Eye (tissue), 1 donor: ENCODE results near the gene PPP1R13B.
A peak's percentile ranks its signal among the peaks of the same experiment; 100 is the strongest.
"Not testable (repeated sequence)": the region's sequence is repeated elsewhere in the genome, so short reads cannot be mapped to it uniquely, and the experiment has no call there.

Experiments
- DNase-seq: peaks from one replicate; pipeline ENCODE4 v3.0.0-alpha.2; 2015

PPP1R13B gene

GRCh38 chr14:103696466-103697071, 150.8 kb downstream of the PPP1R13B start:
- DNase-seq, result peak; percentile 58

GRCh38 chr14:103696070-103696402, 151.3 kb downstream of the PPP1R13B start:
- peak; percentile 42 for DNase-seq

GRCh38 chr14:103695296-103696069, 151.9 kb downstream of the PPP1R13B start:
- DNase-seq, result peak; percentile 33

GRCh38 chr14:103694572-103695026, 152.8 kb downstream of the PPP1R13B start:
- no peak for DNase-seq

DNA sequence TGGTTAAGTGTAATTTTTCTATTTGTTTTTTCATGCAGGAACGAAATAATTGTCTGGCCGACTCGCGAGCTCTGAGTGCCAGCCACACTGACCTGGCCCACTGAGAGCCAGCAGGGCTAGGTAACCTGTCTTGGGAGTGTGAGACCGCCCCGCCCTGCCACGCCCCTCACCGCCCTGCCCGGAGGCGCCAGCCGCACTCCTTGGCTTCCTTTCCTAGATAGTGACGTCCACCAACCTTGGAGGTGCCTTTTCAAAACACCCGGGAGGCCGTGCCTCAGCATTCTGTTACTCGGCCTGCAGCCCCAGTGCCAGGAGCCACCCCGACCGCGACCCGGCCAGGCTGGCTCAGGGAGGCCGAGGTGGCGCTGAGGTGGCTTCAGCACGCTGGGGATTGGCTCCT, 153.9 kb downstream of the PPP1R13B start:
- DNase-seq, result no peak

DNA sequence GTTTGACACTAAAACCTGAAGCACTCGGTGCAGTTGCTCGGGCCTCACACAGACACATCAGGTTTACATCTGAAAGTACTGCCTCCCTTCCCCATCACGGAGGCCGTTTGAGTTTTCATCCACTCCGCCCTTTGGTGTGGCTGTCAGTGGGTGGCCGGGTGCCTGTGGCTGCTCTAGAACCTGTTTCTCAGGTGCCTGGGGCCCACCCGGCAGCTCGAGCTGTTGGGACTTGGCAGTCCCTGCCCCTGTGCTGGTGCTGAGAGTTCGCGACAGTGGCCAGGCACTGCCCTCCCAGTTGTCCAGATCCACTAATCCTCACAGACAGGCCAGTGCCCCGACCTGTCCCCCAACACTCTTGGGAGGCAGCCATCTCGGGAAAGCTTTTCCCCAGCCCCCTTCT, 154.5 kb downstream of the PPP1R13B start:
- no peak for DNase-seq

DNA sequence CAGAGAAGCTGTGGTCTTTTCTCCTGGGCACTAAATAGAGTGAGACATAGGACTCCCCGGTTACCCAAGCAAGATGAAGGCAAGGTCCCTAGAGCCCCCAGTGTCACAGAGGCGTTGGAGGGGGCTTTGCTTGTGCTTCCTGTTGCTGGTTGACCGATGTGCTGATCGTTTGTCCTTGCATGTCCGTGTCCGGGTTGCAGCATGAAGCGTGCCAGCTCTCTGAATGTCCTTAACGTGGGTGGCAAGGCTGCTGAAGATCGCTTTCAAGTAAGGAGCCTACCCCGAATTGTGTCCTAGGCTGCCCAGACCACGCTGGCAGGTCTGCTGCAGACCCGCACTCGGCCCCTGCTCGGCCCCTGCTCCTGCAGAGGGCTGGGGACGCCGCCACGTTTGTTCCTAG, 155.2 kb downstream of the PPP1R13B start:
- no peak for DNase-seq

- not testable (repeated sequence) for DNase-seq
Observed at GRCh38 chr14:103691655-103692054, 155.7 kb downstream of the PPP1R13B start.

DNA sequence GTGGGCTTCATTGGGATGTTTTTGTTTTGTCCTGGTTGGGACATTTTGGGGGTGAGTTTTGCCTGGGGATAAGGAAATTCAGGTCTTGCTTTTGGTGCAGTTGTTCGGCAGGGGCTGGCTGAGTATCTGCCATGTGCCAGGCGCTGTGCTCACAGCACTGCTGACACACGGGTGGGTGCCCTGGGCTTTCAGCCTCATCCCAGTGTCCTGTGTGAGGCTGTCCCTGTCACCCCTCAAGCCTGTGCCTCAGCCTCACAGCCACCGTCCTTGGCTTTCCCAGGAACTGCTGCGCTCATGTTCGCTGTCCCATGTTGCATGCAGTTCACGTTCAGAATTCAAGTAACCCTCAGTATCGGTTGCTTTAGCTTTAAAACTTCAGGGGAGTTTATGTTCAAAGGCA, 157.0 kb downstream of the PPP1R13B start:
- DNase-seq, result no peak

- no peak for DNase-seq
Observed at GRCh38 chr14:103688906-103689902, 158.2 kb downstream of the PPP1R13B start.

DNA sequence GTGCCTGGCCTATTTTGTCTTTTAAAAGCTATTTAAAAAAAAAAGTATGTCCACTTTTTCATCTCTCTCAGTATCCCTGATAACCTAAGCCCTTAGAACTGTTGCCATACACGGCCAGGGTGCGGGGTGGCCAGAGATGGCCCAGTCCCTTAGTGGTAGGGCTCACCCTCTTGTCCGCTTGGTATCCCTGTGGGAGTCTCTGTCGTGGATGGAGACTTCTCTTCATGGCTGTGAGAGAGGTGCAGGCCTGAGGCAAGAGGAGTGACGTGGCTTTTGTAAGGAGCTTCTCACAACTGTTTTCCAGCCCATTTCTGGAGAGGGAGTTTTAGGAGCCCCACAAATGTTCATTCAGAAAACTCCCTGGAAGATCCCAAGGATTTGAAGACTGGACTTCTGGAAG, 158.9 kb downstream of the PPP1R13B start:
- no peak for DNase-seq

GRCh38 chr14:103687712-103688111, 159.7 kb downstream of the PPP1R13B start:
- no peak for DNase-seq

DNA sequence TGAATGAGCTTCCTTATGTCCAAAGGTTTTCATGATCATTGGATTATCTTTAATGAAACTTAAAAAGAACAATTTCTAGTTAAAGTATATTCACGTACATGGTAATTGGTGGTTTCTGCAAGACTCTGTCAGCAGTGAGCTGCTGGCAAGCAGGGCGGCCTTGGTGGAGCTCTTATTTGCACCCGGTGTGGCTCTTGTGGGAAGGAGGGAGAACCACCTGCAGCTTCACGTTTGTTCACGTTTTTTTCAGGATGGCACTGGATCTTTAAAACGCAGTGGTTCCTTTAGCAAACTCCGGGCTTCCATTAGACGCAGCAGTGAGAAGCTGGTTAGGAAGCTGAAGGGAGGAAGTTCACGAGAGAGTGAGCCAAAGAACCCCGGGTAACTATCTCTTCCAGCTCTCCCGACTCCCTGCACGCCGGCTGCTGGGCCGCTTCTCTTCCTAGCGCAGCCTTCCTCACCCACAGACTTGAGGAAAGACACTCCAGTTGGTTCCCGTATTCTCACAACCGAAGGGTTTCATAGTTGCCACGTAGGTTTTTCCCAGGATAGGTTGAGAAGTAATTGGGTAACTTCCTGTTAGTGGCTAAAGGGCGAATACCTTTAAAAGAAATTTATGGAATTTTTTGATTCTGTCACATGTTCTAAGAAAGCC, 160.4 kb downstream of the PPP1R13B start:
- DNase-seq, result no peak

DNA sequence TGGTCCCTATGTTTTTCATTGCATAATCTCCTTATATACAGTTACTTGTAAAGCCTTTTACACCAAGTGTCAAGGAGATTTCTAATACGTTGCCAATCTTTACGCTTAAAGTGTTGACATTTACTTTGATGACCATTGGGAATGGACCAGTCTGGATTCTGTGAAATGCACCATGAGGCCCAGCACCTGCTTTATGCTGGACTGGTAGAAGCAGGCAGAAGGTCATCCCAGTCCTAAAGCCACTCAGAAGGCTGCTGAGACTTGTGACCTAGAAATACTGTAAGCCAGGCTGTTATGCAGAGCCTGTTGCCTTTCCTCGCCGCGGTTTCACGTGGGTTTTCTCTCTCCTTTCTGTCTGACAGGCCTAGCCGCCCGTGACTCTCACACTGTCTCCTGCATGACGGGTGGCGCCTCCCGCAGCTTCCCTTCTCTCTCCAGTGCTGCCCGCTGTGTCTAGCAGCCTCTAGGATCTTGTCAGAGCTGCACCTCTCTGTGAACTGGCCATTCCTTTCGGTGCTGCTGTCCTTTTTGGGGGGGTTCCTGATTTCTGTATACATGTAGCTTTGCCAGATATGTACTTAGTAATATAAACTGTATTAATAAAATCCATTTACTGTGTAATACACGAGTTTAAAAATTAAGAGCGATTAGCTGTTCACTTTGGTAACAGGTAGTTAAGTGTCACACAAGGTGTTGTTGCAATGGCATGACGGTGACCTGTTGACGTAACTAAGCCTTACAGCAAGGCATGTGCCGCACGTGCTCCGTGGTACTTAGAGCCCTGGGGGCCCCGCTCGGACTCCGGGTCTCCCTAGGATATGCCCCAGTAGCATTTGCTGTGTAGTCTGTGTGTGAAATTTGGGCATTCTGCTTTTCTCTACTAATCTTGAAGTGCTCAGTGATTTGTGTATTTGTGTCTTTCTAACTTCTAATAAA, 161.8 kb downstream of the PPP1R13B start:
- no peak for DNase-seq

GRCh38 chr14:103684871-103685270, 162.5 kb downstream of the PPP1R13B start:
- no peak for DNase-seq

GRCh38 chr14:103684471-103684870, 162.9 kb downstream of the PPP1R13B start:
- DNase-seq, result no peak
